HepG2 (cell line): ENCODE results near the gene SLC7A11. TPM values are rescaled to one million over a fixed set of nuclear protein-coding genes. Genes with fewer than 3 reads are reported as not detected.
A peak's percentile ranks its signal among the peaks of the same experiment; 100 is the strongest.

Experiments
- EP300 ChIP-seq, 3 experiments: sonication (generic) in 1 of 3; formaldehyde crosslinking in 1 of 3; IDR thresholded peaks; 2 replicates each; pipeline versions ENCODE4 v1.5.1 to v1.6.1; 2011 to 2020; ENCODE audit warnings: low read depth in 2 of 3, low read length in 2 of 3, borderline replicate concordance in 1 of 3, improper control_type of control experiment in 1 of 3, mild to moderate bottlenecking in 1 of 3, missing genetic modification reagents in 1 of 3, moderate library complexity in 1 of 3
- FOSL2 ChIP-seq: sonication (generic); formaldehyde crosslinking; IDR thresholded peaks from 2 replicates; pipeline ENCODE4 v1.4.0; 2020; ENCODE audit warnings: missing genetic modification reagents
- FOXJ3 ChIP-seq: sonication (generic); formaldehyde crosslinking; IDR thresholded peaks from 2 replicates; pipeline ENCODE4 v1.4.0; 2020; ENCODE audit warnings: missing genetic modification reagents, mild to moderate bottlenecking, borderline replicate concordance
- HDAC6 ChIP-seq: fragments of 200-600 bp; sonication (generic); IDR thresholded peaks from 2 replicates; pipeline ENCODE4 v1.7.0; 2017; ENCODE audit warnings: mild to moderate bottlenecking, antibody characterized with exemption, low read length, low read depth
- MAFF ChIP-seq: IDR thresholded peaks from 2 replicates; pipeline ENCODE4 v1.6.1; 2011; ENCODE audit warnings: low read depth, low read length, improper control_type of control experiment
- RFX3 ChIP-seq: IDR thresholded peaks from 2 replicates; pipeline ENCODE4 v1.6.1; 2016; ENCODE audit warnings: missing biosample characterization, missing genetic modification reagents
- SNRNP70 ChIP-seq: fragments of 200-400 bp; formaldehyde crosslinking; IDR thresholded peaks from 2 replicates; pipeline ENCODE4 v1.6.1; 2017; ENCODE audit warnings: mild to moderate bottlenecking, low read depth, low read length, moderate library complexity
- SOX5 ChIP-seq: IDR thresholded peaks from 2 replicates; pipeline ENCODE4 v1.6.1; 2016; ENCODE audit warnings: borderline replicate concordance
- ZBTB21 ChIP-seq: sonication (generic); formaldehyde crosslinking; IDR thresholded peaks from 2 replicates; pipeline ENCODE4 v1.4.0; 2020; ENCODE audit warnings: missing genetic modification reagents
- ZMAT3 ChIP-seq: sonication (generic); formaldehyde crosslinking; conservative IDR thresholded peaks from 2 replicates; pipeline ENCODE4 v1.7.0; 2021; ENCODE audit warnings: missing genetic modification reagents
- ZNF549 ChIP-seq: sonication (generic); formaldehyde crosslinking; IDR thresholded peaks from 2 replicates; pipeline ENCODE4 v1.5.0; 2020; ENCODE audit warnings: missing genetic modification reagents
- ZNF558 ChIP-seq: sonication (generic); formaldehyde crosslinking; IDR thresholded peaks from 2 replicates; pipeline ENCODE4 v1.9.0; 2022; ENCODE audit warnings: mild to moderate bottlenecking, missing genetic modification reagents, borderline replicate concordance
- polyA plus RNA-seq, 8 experiments: library from polyadenylated mRNA; depleted of rRNA in 3 of 8; stranded (reverse) in 7 of 8; unstranded in 1 of 8; fragments of >200 nt; fragmentation: Illumina TruSeq in 4 of 8; extraction: Trizol in 4 of 8; gene quantifications; 2 replicates each; pipeline versions ENCODE4 v1.2.1 to v1.2.3, GENCODE V29; 2011 to 2016; ENCODE audit warnings: low read depth in 4 of 8, missing spikeins in 1 of 8, mixed read lengths in 1 of 8; ENCODE audit not compliant: insufficient read depth in 1 of 8
- total RNA-seq, 5 experiments: library from RNA; depleted of rRNA; stranded (reverse); fragments of >200 nt; fragmentation: Illumina TruSeq; extraction: Trizol; gene quantifications; 2 replicates each; pipeline ENCODE4 v1.2.3, GENCODE V29; 2016; ENCODE audit warnings: low read depth in 1 of 5
- TF ChIP-seq, protein P1 (sequence below): sonication (generic); formaldehyde crosslinking; IDR thresholded peaks from 2 replicates; pipeline ENCODE4 v1.4.0; 2020; ENCODE audit warnings: missing genetic modification reagents
- TF ChIP-seq, protein P2 (sequence below): IDR thresholded peaks from 2 replicates; pipeline ENCODE4 v1.4.0; 2020; ENCODE audit warnings: mild to moderate bottlenecking, missing genetic modification reagents
- TF ChIP-seq, protein P3 (sequence below): sonication (generic); formaldehyde crosslinking; IDR thresholded peaks from 2 replicates; pipeline ENCODE4 v1.4.0; 2020; ENCODE audit warnings: missing genetic modification reagents
- TF ChIP-seq, protein P4 (sequence below): sonication (generic); formaldehyde crosslinking; IDR thresholded peaks from 2 replicates; pipeline ENCODE4 v1.4.0; 2020; ENCODE audit warnings: mild to moderate bottlenecking, missing genetic modification reagents
- TF ChIP-seq, protein P5 (sequence below): sonication (generic); formaldehyde crosslinking; IDR thresholded peaks from 2 replicates; pipeline ENCODE4 v1.4.0; 2020; ENCODE audit warnings: missing genetic modification reagents, borderline replicate concordance
- TF ChIP-seq, protein P6 (sequence below), 2 experiments: fragments of 450-650 bp in 1 of 2; sonication (generic) in 1 of 2; formaldehyde crosslinking; IDR thresholded peaks; 2 replicates each; pipeline versions ENCODE4 v1.5.0 to v1.8.0; 2020 to 2022; ENCODE audit warnings: mild to moderate bottlenecking in 1 of 2, missing genetic modification reagents in 1 of 2

SLC7A11 gene
- total and polyA plus RNA-seq, 2 of the 13 experiments (the other 11 are each of a cell fraction or from before 2014, with no cell fraction given): 15.7 to 17.5 TPM

DNA sequence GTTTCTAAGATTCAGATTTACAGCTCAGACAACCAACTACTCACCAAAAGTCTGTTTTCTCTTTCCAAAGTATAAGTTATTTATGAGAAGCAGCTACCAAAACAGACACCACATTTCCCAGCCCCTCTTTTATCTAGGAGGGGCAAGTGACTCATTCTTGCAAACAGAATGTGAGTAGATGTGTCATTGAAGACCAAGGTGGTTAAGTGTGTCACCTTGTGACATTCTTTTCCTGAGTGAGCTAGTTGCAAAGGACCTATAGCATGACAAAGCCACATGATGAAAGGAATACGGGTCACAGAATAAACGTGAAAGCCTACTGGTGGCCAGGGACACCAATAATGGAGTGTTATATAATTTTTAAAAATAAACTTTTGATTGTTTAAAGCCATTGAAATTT, 50.0 kb downstream of the SLC7A11 start (continued):
- TF ChIP-seq, protein P1, sequence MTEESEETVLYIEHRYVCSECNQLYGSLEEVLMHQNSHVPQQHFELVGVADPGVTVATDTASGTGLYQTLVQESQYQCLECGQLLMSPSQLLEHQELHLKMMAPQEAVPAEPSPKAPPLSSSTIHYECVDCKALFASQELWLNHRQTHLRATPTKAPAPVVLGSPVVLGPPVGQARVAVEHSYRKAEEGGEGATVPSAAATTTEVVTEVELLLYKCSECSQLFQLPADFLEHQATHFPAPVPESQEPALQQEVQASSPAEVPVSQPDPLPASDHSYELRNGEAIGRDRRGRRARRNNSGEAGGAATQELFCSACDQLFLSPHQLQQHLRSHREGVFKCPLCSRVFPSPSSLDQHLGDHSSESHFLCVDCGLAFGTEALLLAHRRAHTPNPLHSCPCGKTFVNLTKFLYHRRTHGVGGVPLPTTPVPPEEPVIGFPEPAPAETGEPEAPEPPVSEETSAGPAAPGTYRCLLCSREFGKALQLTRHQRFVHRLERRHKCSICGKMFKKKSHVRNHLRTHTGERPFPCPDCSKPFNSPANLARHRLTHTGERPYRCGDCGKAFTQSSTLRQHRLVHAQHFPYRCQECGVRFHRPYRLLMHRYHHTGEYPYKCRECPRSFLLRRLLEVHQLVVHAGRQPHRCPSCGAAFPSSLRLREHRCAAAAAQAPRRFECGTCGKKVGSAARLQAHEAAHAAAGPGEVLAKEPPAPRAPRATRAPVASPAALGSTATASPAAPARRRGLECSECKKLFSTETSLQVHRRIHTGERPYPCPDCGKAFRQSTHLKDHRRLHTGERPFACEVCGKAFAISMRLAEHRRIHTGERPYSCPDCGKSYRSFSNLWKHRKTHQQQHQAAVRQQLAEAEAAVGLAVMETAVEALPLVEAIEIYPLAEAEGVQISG (CRISPR knock-in tag): no peak
- TF ChIP-seq ZNF549 (no peak), EP300 (IDR thresholded peaks at IDR 0.05; ENCODE audit: low read depth in 2 of 2, low read length in 2 of 2) (peak in 1 of 2 experiments; percentile 45; a peak in 1 of 4 replicates), EP300 (CRISPR knock-in tag; IDR thresholded peaks at IDR 0.05; ENCODE audit: borderline replicate concordance) (no peak), SNRNP70 (no peak), SOX5 (CRISPR knock-in tag) (peak; percentile 1; the same call in 1 of the 2 replicates), FOXJ3 (CRISPR knock-in tag) (no peak), HDAC6 (no peak), RFX3 (no peak), MAFF (no peak), ZNF558 (CRISPR knock-in tag) (no peak), FOSL2 (CRISPR knock-in tag) (peak; percentile 88), ZMAT3 (CRISPR knock-in tag) (no peak), ZBTB21 (peak; percentile 78; the same call in 1 of the 2 replicates)
- TF ChIP-seq, protein P2, sequence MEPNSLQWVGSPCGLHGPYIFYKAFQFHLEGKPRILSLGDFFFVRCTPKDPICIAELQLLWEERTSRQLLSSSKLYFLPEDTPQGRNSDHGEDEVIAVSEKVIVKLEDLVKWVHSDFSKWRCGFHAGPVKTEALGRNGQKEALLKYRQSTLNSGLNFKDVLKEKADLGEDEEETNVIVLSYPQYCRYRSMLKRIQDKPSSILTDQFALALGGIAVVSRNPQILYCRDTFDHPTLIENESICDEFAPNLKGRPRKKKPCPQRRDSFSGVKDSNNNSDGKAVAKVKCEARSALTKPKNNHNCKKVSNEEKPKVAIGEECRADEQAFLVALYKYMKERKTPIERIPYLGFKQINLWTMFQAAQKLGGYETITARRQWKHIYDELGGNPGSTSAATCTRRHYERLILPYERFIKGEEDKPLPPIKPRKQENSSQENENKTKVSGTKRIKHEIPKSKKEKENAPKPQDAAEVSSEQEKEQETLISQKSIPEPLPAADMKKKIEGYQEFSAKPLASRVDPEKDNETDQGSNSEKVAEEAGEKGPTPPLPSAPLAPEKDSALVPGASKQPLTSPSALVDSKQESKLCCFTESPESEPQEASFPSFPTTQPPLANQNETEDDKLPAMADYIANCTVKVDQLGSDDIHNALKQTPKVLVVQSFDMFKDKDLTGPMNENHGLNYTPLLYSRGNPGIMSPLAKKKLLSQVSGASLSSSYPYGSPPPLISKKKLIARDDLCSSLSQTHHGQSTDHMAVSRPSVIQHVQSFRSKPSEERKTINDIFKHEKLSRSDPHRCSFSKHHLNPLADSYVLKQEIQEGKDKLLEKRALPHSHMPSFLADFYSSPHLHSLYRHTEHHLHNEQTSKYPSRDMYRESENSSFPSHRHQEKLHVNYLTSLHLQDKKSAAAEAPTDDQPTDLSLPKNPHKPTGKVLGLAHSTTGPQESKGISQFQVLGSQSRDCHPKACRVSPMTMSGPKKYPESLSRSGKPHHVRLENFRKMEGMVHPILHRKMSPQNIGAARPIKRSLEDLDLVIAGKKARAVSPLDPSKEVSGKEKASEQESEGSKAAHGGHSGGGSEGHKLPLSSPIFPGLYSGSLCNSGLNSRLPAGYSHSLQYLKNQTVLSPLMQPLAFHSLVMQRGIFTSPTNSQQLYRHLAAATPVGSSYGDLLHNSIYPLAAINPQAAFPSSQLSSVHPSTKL: peak; percentile 28; the same call in 1 of the 2 replicates
- TF ChIP-seq, protein P3, sequence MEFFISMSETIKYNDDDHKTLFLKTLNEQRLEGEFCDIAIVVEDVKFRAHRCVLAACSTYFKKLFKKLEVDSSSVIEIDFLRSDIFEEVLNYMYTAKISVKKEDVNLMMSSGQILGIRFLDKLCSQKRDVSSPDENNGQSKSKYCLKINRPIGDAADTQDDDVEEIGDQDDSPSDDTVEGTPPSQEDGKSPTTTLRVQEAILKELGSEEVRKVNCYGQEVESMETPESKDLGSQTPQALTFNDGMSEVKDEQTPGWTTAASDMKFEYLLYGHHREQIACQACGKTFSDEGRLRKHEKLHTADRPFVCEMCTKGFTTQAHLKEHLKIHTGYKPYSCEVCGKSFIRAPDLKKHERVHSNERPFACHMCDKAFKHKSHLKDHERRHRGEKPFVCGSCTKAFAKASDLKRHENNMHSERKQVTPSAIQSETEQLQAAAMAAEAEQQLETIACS (CRISPR knock-in tag): no peak
- TF ChIP-seq, protein P4, sequence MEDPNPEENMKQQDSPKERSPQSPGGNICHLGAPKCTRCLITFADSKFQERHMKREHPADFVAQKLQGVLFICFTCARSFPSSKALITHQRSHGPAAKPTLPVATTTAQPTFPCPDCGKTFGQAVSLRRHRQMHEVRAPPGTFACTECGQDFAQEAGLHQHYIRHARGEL (CRISPR knock-in tag): no peak
- TF ChIP-seq, protein P5, sequence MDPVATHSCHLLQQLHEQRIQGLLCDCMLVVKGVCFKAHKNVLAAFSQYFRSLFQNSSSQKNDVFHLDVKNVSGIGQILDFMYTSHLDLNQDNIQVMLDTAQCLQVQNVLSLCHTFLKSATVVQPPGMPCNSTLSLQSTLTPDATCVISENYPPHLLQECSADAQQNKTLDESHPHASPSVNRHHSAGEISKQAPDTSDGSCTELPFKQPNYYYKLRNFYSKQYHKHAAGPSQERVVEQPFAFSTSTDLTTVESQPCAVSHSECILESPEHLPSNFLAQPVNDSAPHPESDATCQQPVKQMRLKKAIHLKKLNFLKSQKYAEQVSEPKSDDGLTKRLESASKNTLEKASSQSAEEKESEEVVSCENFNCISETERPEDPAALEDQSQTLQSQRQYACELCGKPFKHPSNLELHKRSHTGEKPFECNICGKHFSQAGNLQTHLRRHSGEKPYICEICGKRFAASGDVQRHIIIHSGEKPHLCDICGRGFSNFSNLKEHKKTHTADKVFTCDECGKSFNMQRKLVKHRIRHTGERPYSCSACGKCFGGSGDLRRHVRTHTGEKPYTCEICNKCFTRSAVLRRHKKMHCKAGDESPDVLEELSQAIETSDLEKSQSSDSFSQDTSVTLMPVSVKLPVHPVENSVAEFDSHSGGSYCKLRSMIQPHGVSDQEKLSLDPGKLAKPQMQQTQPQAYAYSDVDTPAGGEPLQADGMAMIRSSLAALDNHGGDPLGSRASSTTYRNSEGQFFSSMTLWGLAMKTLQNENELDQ: no peak
- TF ChIP-seq, protein P6, sequence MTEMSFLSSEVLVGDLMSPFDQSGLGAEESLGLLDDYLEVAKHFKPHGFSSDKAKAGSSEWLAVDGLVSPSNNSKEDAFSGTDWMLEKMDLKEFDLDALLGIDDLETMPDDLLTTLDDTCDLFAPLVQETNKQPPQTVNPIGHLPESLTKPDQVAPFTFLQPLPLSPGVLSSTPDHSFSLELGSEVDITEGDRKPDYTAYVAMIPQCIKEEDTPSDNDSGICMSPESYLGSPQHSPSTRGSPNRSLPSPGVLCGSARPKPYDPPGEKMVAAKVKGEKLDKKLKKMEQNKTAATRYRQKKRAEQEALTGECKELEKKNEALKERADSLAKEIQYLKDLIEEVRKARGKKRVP (CRISPR knock-in tag; IDR thresholded peaks at IDR 0.05): peak in 1 of 2 experiments; percentile 35; a peak in 1 of 4 replicates
